HG03064 (cell line): ENCODE data around the gene ZNF578.
"Not testable (repeated sequence)": the region's sequence is repeated elsewhere in the genome, so short reads cannot be mapped to it uniquely, and the experiment has no call there.

Experiments
- ATAC-seq: cut with Tn5 transposase; IDR thresholded peaks from one replicate; pipeline ENCODE4 v1.9.1; 2021; ENCODE audit warnings: low read depth; ENCODE audit not compliant: unreplicated experiment

The ZNF578 gene

GRCh38 chr19:52557231-52557995 is 104.1 kb downstream of the ZNF578 start:
- no peak for ATAC-seq

GRCh38 chr19:52558732-52559445 is 105.5 kb downstream of the ZNF578 start:
- ATAC-seq, result not testable (repeated sequence)

GRCh38 chr19:52561611-52562010 is 108.3 kb downstream of the ZNF578 start:
- ATAC-seq, result not testable (repeated sequence)
